Measurements from ENCODE around the gene CCDC15.

GRCh38 chr11:125001849-125002248 is 47.8 kb downstream of the CCDC15 start:
- TF ChIP-seq CTCF (conservative IDR thresholded peaks at IDR 0.05 in 1 of 2, IDR thresholded peaks at IDR 0.05 in 1 of 2; ENCODE audit: extremely low read depth in 1 of 2, insufficient read depth in 1 of 2, low read depth in 1 of 2, low read length in 2 of 2) = no peak
- no peak for TF ChIP-seq EZH2 (IDR thresholded peaks at IDR 0.05; ENCODE audit: borderline replicate concordance, low read length)

Data from mammary epithelial cell (primary cell).